Measurements from ENCODE around the gene FN3K. TPM values are rescaled to one million over a fixed set of nuclear protein-coding genes. Genes with fewer than 3 reads are reported as not detected.

FN3K gene
- total RNA-seq, 1 experiment from 2014 or later, result 28.3 TPM

GRCh38 chr17:82689077-82689476 lies 46.3 kb upstream of the FN3K start:
- H3K4me3 Mint-ChIP-seq, result no peak overlapping the region
- Histone ChIP-seq H3K4me2 (ENCODE audit: insufficient read depth, insufficient read length, low read length) (no peak overlapping the region), H2BK20ac (ENCODE audit: low read depth, low read length, poor library complexity, severe bottlenecking) (no peak overlapping the region), H4K5ac (ENCODE audit: insufficient read length, low read depth, low read length) (no peak overlapping the region), H3K9ac (ENCODE audit: extremely low read depth, insufficient read length, low read length) (no peak overlapping the region), H2BK120ac (ENCODE audit: low read depth, low read length, poor library complexity, severe bottlenecking) (no peak overlapping the region), H3K4ac (ENCODE audit: low read depth, low read length) (no peak overlapping the region), H3K56ac (ENCODE audit: insufficient read length, low read depth, low read length) (no peak overlapping the region), H3K18ac (ENCODE audit: insufficient read length, low read depth, low read length) (no peak overlapping the region), H3K27me3 (ENCODE audit: insufficient read depth, low read length) (no peaks in the 10 kb centered on the region), H3K79me2 (ENCODE audit: insufficient read depth, low read length) (no peaks in the 10 kb centered on the region), H3K9me3 (ENCODE audit: control insufficient read depth, low read depth, low read length) (no peaks in the 10 kb centered on the region), H3K23ac (ENCODE audit: insufficient read length, low read depth, low read length) (no peak overlapping the region), H2BK15ac (ENCODE audit: low read depth, low read length) (no peak overlapping the region), H4K91ac (ENCODE audit: insufficient read length, low read depth, low read length) (no peak overlapping the region), H2BK12ac (ENCODE audit: insufficient read length, low read depth, low read length) (no peak overlapping the region), H3K23me2 (ENCODE audit: insufficient read length, low read depth, low read length, poor library complexity, severe bottlenecking) (no peaks in the 10 kb centered on the region), H2AFZ (ENCODE audit: low read length) (no peak overlapping the region), H4K20me1 (ENCODE audit: control insufficient read depth, insufficient read depth, insufficient read length) (no peaks in the 10 kb centered on the region), H2AK5ac (ENCODE audit: insufficient read length, low read length) (no peak overlapping the region), H3K14ac (ENCODE audit: insufficient read depth, low read length) (no peak overlapping the region; the same call in 1 of the 2 replicates), H3K27ac (ENCODE audit: insufficient read length, low read depth, low read length) (no peak overlapping the region), H2BK5ac (ENCODE audit: insufficient read length, low read length) (no peak overlapping the region), H3K79me1 (ENCODE audit: insufficient read depth, low read depth, low read length, poor library complexity, severe bottlenecking) (no peaks in the 10 kb centered on the region), H3K4me1 (ENCODE audit: insufficient read depth, low read length) (no peaks in the 10 kb centered on the region), H3T11ph (ENCODE audit: low read length) (no peak overlapping the region), H4K8ac (replicated peaks; ENCODE audit: insufficient read length, low read depth, low read length) (no peak overlapping the region)
- H3K36me3 Mint-ChIP-seq (ENCODE audit: insufficient read depth in 1 of 3, low read depth in 3 of 3), result peaks cover 0 to 2% (median 0%) of the 10 kb centered on the region in 3 experiments; a peak in 1 of 7 replicates
- TF ChIP-seq CTCF (conservative IDR thresholded peaks at IDR 0.05), result no peak
- H3K4me1 Mint-ChIP-seq, result 0 out of 4 replicates have a peak, but pooled peaks cover 0 to 2% of the 10 kb centered on the region in 2 experiments
- no peak for DNase-seq
- H3K9me3 Mint-ChIP-seq, result peaks cover 2% of the 10 kb centered on the region in 2 experiments; a peak in 2 of 5 replicates
- no peak overlapping the region for H3K27ac Mint-ChIP-seq
- peaks cover 2% of the 10 kb centered on the region for H3K27me3 Mint-ChIP-seq (ENCODE audit: low read depth)
- WGBS (ENCODE audit: extremely low coverage, insufficient read length, low lambda C conversion rate), result no CpG with 5 or more reads among the region's 8 CpGs

Measured in H9 (cell line).